HEK293 (cell line): ENCODE measurements around the gene MVD.
A peak's percentile ranks its signal among the peaks of the same experiment; 100 is the strongest.

Source experiments
- CTCF ChIA-PET: fragments of 350-600 bp; formaldehyde crosslinking; extraction: SDS; loops from one replicate; lab custom pipeline; 2021; ENCODE audit warnings: antibody characterized with exemption; lab: Yijun Ruan, JAX
- POLR2A ChIA-PET: fragments of 300-600 bp; formaldehyde crosslinking; extraction: SDS; loops from one replicate; lab custom pipeline; 2020; ENCODE audit warnings: antibody characterized with exemption, inconsistent platforms; lab: Yijun Ruan, JAX
- H3K27ac ChIP-seq: fragments of 200-500 bp; sonication (Bioruptor generic); 2 replicates; pipeline ENCODE4 v1.5.1; 2014; ENCODE audit warnings: low read depth, low read length, control low read depth, inconsistent platforms; ENCODE audit errors: extremely low read depth
- H3K36me3 ChIP-seq, 2 experiments: fragments of 200-500 bp in 1 of 2; sonication (Bioruptor generic) in 1 of 2; 1 replicate in 1 of 2; 2 replicates in 1 of 2; pipeline ENCODE4 v1.5.1; 2014 to 2017; ENCODE audit warnings: inconsistent platforms in 2 of 2, low read length in 2 of 2; ENCODE audit not compliant: control insufficient read depth in 2 of 2, insufficient read depth in 1 of 2
- H3K4me1 ChIP-seq: fragments of 200-500 bp; sonication (Bioruptor generic); 2 replicates; pipeline ENCODE4 v1.5.1; 2014; ENCODE audit warnings: mild to moderate bottlenecking, low read length, inconsistent platforms; ENCODE audit not compliant: control insufficient read depth, insufficient read depth
- H3K4me3 ChIP-seq: 2 replicates; pipeline ENCODE4 v1.5.1; 2011; ENCODE audit warnings: low read depth, mild to moderate bottlenecking, control low read depth, low read length, moderate library complexity
- H3K9me3 ChIP-seq: fragments of 200-500 bp; sonication (Bioruptor generic); 2 replicates; pipeline ENCODE4 v1.5.1; 2014; ENCODE audit warnings: low read depth, low read length, inconsistent platforms; ENCODE audit not compliant: control insufficient read depth, insufficient read depth
- GLI2 ChIP-seq: fragments of 450-650 bp; formaldehyde crosslinking; IDR thresholded peaks from 2 replicates; pipeline ENCODE4; 2017; ENCODE audit warnings: missing biosample characterization, missing genetic modification characterization, low read depth, borderline replicate concordance
- KLF1 ChIP-seq: fragments of 450-650 bp; formaldehyde crosslinking; IDR thresholded peaks from 2 replicates; pipeline ENCODE4 v1.5.1; 2016; ENCODE audit warnings: missing biosample characterization, missing genetic modification characterization
- KLF10 ChIP-seq: fragments of 450-650 bp; IDR thresholded peaks from 2 replicates; pipeline ENCODE4 v1.5.1; 2018; ENCODE audit warnings: missing biosample characterization, mild to moderate bottlenecking, missing genetic modification characterization
- KLF7 ChIP-seq: fragments of 450-650 bp; formaldehyde crosslinking; IDR thresholded peaks from 2 replicates; pipeline ENCODE4 v1.5.1; 2016; ENCODE audit warnings: missing biosample characterization, missing genetic modification characterization, borderline replicate concordance
- KLF8 ChIP-seq: fragments of 450-650 bp; formaldehyde crosslinking; IDR thresholded peaks from 2 replicates; pipeline ENCODE4 v1.5.1; 2016; ENCODE audit warnings: missing biosample characterization, missing genetic modification characterization
- KLF9 ChIP-seq: fragments of 450-650 bp; formaldehyde crosslinking; IDR thresholded peaks from 2 replicates; pipeline ENCODE4 v1.5.1; 2016; ENCODE audit warnings: missing biosample characterization, missing genetic modification characterization, low read depth
- OVOL3 ChIP-seq: fragments of 450-650 bp; formaldehyde crosslinking; IDR thresholded peaks from 2 replicates; pipeline ENCODE4 v1.5.1; 2016; ENCODE audit warnings: missing biosample characterization, missing genetic modification characterization
- REPIN1 ChIP-seq: fragments of 450-650 bp; formaldehyde crosslinking; IDR thresholded peaks from 2 replicates; pipeline ENCODE4 v1.5.1; 2017; ENCODE audit warnings: missing biosample characterization, missing genetic modification characterization, low read depth
- SP2 ChIP-seq: fragments of 450-650 bp; formaldehyde crosslinking; IDR thresholded peaks from 2 replicates; pipeline ENCODE4 v1.5.1; 2016; ENCODE audit warnings: missing biosample characterization, missing genetic modification characterization
- SP3 ChIP-seq: fragments of 450-650 bp; formaldehyde crosslinking; IDR thresholded peaks from 2 replicates; pipeline ENCODE4 v1.5.1; 2016; ENCODE audit warnings: missing biosample characterization, missing genetic modification characterization
- SP7 ChIP-seq: fragments of 450-650 bp; formaldehyde crosslinking; IDR thresholded peaks from 2 replicates; pipeline ENCODE4 v1.5.1; 2016; ENCODE audit warnings: missing biosample characterization, missing genetic modification characterization
- TRIM28 ChIP-seq: IDR thresholded peaks from 2 replicates; pipeline ENCODE4 v1.6.1; 2011; ENCODE audit warnings: low read length, control low read depth, borderline replicate concordance
- ZBTB6 ChIP-seq: fragments of 450-650 bp; formaldehyde crosslinking; IDR thresholded peaks from 2 replicates; pipeline ENCODE4 v1.5.1; 2017; ENCODE audit warnings: missing biosample characterization, missing genetic modification characterization
- ZEB2 ChIP-seq: fragments of 450-650 bp; formaldehyde crosslinking; IDR thresholded peaks from 2 replicates; pipeline ENCODE4 v1.5.1; 2016; ENCODE audit warnings: missing biosample characterization, missing genetic modification characterization
- ZFP69B ChIP-seq: fragments of 450-650 bp; formaldehyde crosslinking; IDR thresholded peaks from 2 replicates; pipeline ENCODE4 v1.5.1; 2016; ENCODE audit warnings: missing biosample characterization, missing genetic modification characterization
- ZIC2 ChIP-seq: fragments of 450-650 bp; formaldehyde crosslinking; IDR thresholded peaks from 2 replicates; pipeline ENCODE4 v1.5.1; 2016; ENCODE audit warnings: missing biosample characterization, missing genetic modification characterization
- ZNF423 ChIP-seq: fragments of 450-650 bp; formaldehyde crosslinking; IDR thresholded peaks from 2 replicates; pipeline ENCODE4 v1.5.1; 2016; ENCODE audit warnings: missing biosample characterization, missing genetic modification characterization
- ZNF555 ChIP-seq: fragments of 450-650 bp; formaldehyde crosslinking; conservative IDR thresholded peaks from 2 replicates; pipeline ENCODE4 v1.5.1; 2017; ENCODE audit warnings: missing biosample characterization, mild to moderate bottlenecking, missing genetic modification characterization, inconsistent platforms
- ZNF610 ChIP-seq: fragments of 450-650 bp; formaldehyde crosslinking; IDR thresholded peaks from 2 replicates; pipeline ENCODE4 v1.5.1; 2016; ENCODE audit warnings: missing biosample characterization, missing genetic modification characterization, borderline replicate concordance
- ZNF654 ChIP-seq: fragments of 450-650 bp; formaldehyde crosslinking; IDR thresholded peaks from 2 replicates; pipeline ENCODE4 v1.5.1; 2016; ENCODE audit warnings: low read depth, missing biosample characterization, missing genetic modification characterization
- ZNF692 ChIP-seq: fragments of 450-650 bp; formaldehyde crosslinking; IDR thresholded peaks from 2 replicates; pipeline ENCODE4 v1.5.1; 2016; ENCODE audit warnings: missing biosample characterization, missing genetic modification characterization
- ZNF747 ChIP-seq: fragments of 450-650 bp; formaldehyde crosslinking; IDR thresholded peaks from 2 replicates; pipeline ENCODE4 v1.5.1; 2016; ENCODE audit warnings: missing biosample characterization, missing genetic modification characterization
- ZNF777 ChIP-seq: fragments of 450-650 bp; formaldehyde crosslinking; IDR thresholded peaks from 2 replicates; pipeline ENCODE4 v1.5.1; 2017; ENCODE audit warnings: missing biosample characterization, missing genetic modification characterization, borderline replicate concordance
- ZNF843 ChIP-seq: fragments of 450-650 bp; formaldehyde crosslinking; IDR thresholded peaks from 2 replicates; pipeline ENCODE4 v1.5.1; 2016; ENCODE audit warnings: missing biosample characterization, missing genetic modification characterization
- ZSCAN16 ChIP-seq: fragments of 450-650 bp; formaldehyde crosslinking; IDR thresholded peaks from 2 replicates; pipeline ENCODE4 v1.5.1; 2016; ENCODE audit warnings: missing biosample characterization, missing genetic modification characterization
- ZXDB ChIP-seq: fragments of 450-650 bp; formaldehyde crosslinking; IDR thresholded peaks from 2 replicates; pipeline ENCODE4 v1.5.1; 2016; ENCODE audit warnings: missing biosample characterization, missing genetic modification characterization
- TF ChIP-seq, protein P1 (sequence below): fragments of 450-650 bp; formaldehyde crosslinking; IDR thresholded peaks from 2 replicates; pipeline ENCODE4 v1.5.1; 2016; ENCODE audit warnings: missing biosample characterization, missing genetic modification characterization
- TF ChIP-seq, protein P2 (sequence below): fragments of 450-650 bp; formaldehyde crosslinking; optimal IDR thresholded peaks from 2 replicates; pipeline ENCODE3; 2016; ENCODE audit warnings: missing biosample characterization, mild to moderate bottlenecking, missing genetic modification characterization
- TF ChIP-seq, protein P3 (sequence below): fragments of 450-650 bp; IDR thresholded peaks from 2 replicates; pipeline ENCODE4 v1.5.1; 2018; ENCODE audit warnings: missing biosample characterization, mild to moderate bottlenecking, missing genetic modification characterization

The MVD gene

DNA sequence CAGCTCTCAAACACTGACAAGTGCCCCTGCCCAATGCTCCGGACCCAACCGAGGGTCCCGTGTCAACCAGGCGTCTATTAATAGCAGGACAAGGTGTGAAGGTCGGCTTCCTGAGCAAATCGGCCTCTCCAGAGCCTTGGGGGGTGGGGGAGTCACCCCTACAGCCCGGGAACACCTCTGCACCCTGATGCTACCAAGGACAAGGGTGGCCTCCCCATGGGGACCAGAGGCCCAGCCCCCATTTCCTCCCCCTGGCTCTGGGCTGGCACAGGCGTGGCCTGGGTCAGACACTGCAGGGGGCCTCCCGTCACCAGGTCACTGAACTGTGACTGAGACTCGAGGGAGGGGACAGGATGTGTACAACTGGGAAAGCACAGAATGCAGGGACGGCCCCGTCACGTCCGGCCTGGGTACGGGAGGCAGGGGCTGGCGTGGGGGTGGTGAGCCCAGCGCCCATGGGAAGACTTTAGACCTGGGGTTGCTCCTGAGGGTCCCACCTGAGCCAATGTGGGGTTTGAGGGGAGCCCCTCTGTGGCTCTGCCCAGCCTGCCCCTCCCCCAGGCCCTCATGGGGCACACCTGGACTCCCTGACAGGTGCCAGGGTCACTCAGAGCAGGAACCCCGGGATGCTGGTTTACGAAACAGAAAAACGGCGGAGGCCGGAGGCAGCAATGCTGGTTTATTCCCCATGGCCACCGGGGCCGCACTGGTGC lies 11.5 kb downstream of the MVD start (continued):
- TF ChIP-seq ZBTB6 (tag by site-specific recombination) (no peak), ZIC2 (tag by site-specific recombination) (peak; percentile 67), ZNF777 (tag by site-specific recombination) (no peak), ZFP69B (tag by site-specific recombination) (no peak)

GRCh38 chr16:88650749-88651275 lies 12.1 kb downstream of the MVD start, which contains the start of gene CYBA:
Gene CYBA (minus strand): TSS chr16:88651053. CDS start chr16:88651013, 40 bp downstream.
- Histone ChIP-seq H3K9me3 (no peaks in the 10 kb centered on the region), H3K36me3 (peaks cover 0 to 21% of the 10 kb centered on the region in 2 experiments; a peak in 2 of 3 replicates), H3K27ac (peak within 1 kb of the TSS; percentile 73; the same call in 1 of the 2 replicates), H3K4me1 (peaks cover 7% of the 10 kb centered on the region; the same call in 1 of the 2 replicates), H3K4me3 (peak within 1 kb of the TSS; percentile 75)
- ChIA-PET CTCF (interaction anchor here (0.7 kb wide), 1 partner anchor 852 kb away, joined by 3 read pairs; no protein-coding TSS in a partner anchor), POLR2A (no interaction called here)
- TF ChIP-seq ZEB2 (tag by site-specific recombination): 0 out of 2 replicates have a peak, but pooled peaks have one; percentile 20
- peak; percentile 40; the same call in 1 of the 2 replicates for TF ChIP-seq ZNF692 (tag by site-specific recombination)
- TF ChIP-seq KLF7: peak; percentile 53; the same call in 1 of the 2 replicates
- no peak for TF ChIP-seq ZSCAN16 (tag by site-specific recombination)
- no peak for TF ChIP-seq ZNF610 (tag by site-specific recombination)
- no peak for TF ChIP-seq GLI2 (tag by site-specific recombination)
- TF ChIP-seq ZNF747 (tag by site-specific recombination): no peak
- peak; percentile 94 for TF ChIP-seq ZXDB (tag by site-specific recombination)
- TF ChIP-seq OVOL3 (tag by site-specific recombination): no peak
- peak; percentile 52 for TF ChIP-seq KLF9 (tag by site-specific recombination)
- TF ChIP-seq KLF1 (tag by site-specific recombination): peak; percentile 73
- TF ChIP-seq SP7 (tag by site-specific recombination): 0 out of 2 replicates have a peak, but pooled peaks have one; percentile 49
- peak; percentile 58; the same call in 1 of the 2 replicates for TF ChIP-seq SP3
- peak; percentile 42 for TF ChIP-seq SP2
- TF ChIP-seq REPIN1 (tag by site-specific recombination): no peak
- peak; percentile 40; the same call in 1 of the 2 replicates for TF ChIP-seq KLF8 (tag by site-specific recombination)
- TF ChIP-seq TRIM28: no peak
- no peak for TF ChIP-seq ZNF654 (tag by site-specific recombination)
- no peak for TF ChIP-seq ZNF423
- TF ChIP-seq ZNF555: no peak
- TF ChIP-seq, protein P1, sequence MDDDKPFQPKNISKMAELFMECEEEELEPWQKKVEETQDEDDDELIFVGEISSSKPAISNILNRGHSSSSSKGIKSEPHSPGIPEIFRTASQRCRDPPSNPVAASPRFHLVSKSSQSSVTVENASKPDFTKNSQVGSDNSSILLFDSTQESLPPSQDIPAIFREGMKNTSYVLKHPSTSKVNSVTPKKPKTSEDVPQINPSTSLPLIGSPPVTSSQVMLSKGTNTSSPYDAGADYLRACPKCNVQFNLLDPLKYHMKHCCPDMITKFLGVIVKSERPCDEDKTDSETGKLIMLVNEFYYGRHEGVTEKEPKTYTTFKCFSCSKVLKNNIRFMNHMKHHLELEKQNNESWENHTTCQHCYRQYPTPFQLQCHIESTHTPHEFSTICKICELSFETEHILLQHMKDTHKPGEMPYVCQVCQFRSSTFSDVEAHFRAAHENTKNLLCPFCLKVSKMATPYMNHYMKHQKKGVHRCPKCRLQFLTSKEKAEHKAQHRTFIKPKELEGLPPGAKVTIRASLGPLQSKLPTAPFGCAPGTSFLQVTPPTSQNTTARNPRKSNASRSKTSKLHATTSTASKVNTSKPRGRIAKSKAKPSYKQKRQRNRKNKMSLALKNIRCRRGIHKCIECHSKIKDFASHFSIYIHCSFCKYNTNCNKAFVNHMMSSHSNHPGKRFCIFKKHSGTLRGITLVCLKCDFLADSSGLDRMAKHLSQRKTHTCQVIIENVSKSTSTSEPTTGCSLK (tag by site-specific recombination): no peak
- no peak for TF ChIP-seq KLF10
- TF ChIP-seq ZNF843 (tag by site-specific recombination): 0 out of 2 replicates have a peak, but pooled peaks have one; percentile 20
- TF ChIP-seq, protein P2, sequence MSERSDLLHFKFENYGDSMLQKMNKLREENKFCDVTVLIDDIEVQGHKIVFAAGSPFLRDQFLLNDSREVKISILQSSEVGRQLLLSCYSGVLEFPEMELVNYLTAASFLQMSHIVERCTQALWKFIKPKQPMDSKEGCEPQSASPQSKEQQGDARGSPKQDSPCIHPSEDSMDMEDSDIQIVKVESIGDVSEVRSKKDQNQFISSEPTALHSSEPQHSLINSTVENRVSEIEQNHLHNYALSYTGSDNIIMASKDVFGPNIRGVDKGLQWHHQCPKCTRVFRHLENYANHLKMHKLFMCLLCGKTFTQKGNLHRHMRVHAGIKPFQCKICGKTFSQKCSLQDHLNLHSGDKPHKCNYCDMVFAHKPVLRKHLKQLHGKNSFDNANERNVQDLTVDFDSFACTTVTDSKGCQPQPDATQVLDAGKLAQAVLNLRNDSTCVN (tag by site-specific recombination): peak; percentile 66
- TF ChIP-seq, protein P3, sequence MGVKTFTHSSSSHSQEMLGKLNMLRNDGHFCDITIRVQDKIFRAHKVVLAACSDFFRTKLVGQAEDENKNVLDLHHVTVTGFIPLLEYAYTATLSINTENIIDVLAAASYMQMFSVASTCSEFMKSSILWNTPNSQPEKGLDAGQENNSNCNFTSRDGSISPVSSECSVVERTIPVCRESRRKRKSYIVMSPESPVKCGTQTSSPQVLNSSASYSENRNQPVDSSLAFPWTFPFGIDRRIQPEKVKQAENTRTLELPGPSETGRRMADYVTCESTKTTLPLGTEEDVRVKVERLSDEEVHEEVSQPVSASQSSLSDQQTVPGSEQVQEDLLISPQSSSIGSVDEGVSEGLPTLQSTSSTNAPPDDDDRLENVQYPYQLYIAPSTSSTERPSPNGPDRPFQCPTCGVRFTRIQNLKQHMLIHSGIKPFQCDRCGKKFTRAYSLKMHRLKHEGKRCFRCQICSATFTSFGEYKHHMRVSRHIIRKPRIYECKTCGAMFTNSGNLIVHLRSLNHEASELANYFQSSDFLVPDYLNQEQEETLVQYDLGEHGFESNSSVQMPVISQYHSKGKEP: no peak
